Dendritic cell treated with granulocyte-macrophage colony-stimulating factor and Interleukin-4, amounts not matched to agents 40 ng/mL and 50 ng/mL, for 4 days (primary cell): ENCODE measurements around the gene NPL.

Source experiments
- H3K27ac Mint-ChIP-seq: one replicate; pipeline ENCODE4 v1.8.0; 2022; ENCODE audit warnings: mild to moderate bottlenecking, mixed read lengths
- H3K27me3 Mint-ChIP-seq: one replicate; pipeline ENCODE4 v1.8.0; 2022; ENCODE audit warnings: mild to moderate bottlenecking, mixed read lengths
- H3K36me3 Mint-ChIP-seq: one replicate; pipeline ENCODE4 v1.8.0; 2022; ENCODE audit warnings: low read depth, mixed read lengths
- H3K4me1 Mint-ChIP-seq: one replicate; pipeline ENCODE4 v1.8.0; 2022; ENCODE audit warnings: low read depth, mixed read lengths
- H3K4me3 Mint-ChIP-seq: one replicate; pipeline ENCODE4 v1.8.0; 2022; ENCODE audit warnings: mild to moderate bottlenecking, moderate library complexity, mixed read lengths
- H3K9me3 Mint-ChIP-seq: one replicate; pipeline ENCODE4 v1.8.0; 2022; ENCODE audit warnings: mixed read lengths
- intact Hi-C: fragments of 100-400 bp; cut with micrococcal nuclease; formaldehyde crosslinking; loops from one replicate; pipeline ENCODE4 v1.15.0; 2022

The NPL gene

DNA sequence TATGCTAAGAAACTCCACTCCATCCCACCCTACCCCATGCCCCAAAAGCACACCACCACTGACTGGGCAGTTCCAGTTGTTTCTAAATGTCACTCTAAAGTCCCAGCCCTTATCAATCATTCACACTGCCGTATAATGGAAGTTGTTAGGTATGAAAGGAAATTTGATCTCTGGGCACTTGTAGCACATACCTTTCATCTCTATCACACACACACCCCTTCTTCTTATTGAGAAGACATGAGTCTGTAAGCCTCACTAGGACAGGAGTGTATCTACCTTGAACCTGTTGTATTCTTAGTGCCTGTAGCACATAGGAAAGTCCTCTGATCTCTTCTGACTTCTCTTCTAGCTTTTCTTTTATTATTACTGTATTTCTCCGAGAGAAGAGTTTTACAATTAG lies 27.3 kb downstream of the NPL start:
- no peak overlapping the region for H3K27ac Mint-ChIP-seq
- no peaks in the 10 kb centered on the region for H3K9me3 Mint-ChIP-seq
- no peak overlapping the region for H3K4me3 Mint-ChIP-seq
- peaks cover 96% of the 10 kb centered on the region for H3K36me3 Mint-ChIP-seq
- H3K27me3 Mint-ChIP-seq = no peaks in the 10 kb centered on the region
- peaks cover 4% of the 10 kb centered on the region for H3K4me1 Mint-ChIP-seq
- intact Hi-C loops = loop anchor here (5.0 kb wide), 1 partner anchor 55 kb away; no protein-coding TSS in a partner anchor

DNA sequence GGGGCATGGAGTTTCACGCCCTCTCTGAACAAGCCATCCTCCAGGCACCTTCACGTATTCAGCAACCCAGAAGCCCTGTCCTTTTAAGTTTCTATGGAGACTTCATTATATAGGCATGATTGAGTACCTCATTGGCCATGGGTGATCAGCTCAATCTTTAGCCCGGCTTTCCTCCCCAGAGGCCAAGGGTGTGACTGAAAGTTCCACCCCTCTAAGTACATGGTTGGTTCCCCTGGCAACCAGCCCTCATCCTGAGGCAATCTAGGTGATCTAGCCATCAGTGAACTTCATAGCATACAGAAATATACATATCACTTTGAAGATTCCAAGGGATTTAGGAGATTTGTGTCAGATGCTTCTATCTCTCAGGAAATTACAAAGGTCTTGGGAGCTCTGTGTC lies 28.2 kb downstream of the NPL start:
- Mint-ChIP-seq H3K4me3 (no peak overlapping the region), H3K27me3 (no peaks in the 10 kb centered on the region), H3K4me1 (peaks cover 13% of the 10 kb centered on the region), H3K9me3 (no peaks in the 10 kb centered on the region), H3K36me3 (peaks cover 96% of the 10 kb centered on the region), H3K27ac (no peak overlapping the region)
- intact Hi-C loops = loop anchor here (5.0 kb wide), 1 partner anchor 54 kb away; no protein-coding TSS in a partner anchor

DNA sequence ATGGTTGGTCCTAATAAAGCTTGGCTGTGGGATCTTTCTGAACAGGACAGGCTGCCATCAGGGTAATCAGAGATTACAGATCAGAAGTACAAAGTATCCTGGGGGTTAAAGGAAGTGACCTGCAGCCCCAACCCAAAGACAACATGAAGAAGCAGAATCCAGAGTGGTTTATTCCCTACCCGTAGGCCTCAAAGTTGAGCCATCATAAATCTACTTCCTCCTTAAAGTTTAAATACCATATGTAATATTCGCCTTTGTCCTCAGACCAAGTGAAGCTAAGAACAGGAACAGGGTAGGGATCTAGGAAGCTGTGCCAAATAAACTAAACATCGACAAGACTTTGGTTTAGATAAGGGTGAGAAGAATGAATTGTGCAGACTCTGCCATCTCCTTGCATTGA lies 33.6 kb downstream of the NPL start:
- Mint-ChIP-seq H3K4me3 (no peak overlapping the region), H3K36me3 (peaks cover 93% of the 10 kb centered on the region), H3K4me1 (peaks cover 24% of the 10 kb centered on the region), H3K27me3 (no peaks in the 10 kb centered on the region), H3K27ac (no peak overlapping the region), H3K9me3 (no peaks in the 10 kb centered on the region)
- intact Hi-C loops = no loop called here

DNA sequence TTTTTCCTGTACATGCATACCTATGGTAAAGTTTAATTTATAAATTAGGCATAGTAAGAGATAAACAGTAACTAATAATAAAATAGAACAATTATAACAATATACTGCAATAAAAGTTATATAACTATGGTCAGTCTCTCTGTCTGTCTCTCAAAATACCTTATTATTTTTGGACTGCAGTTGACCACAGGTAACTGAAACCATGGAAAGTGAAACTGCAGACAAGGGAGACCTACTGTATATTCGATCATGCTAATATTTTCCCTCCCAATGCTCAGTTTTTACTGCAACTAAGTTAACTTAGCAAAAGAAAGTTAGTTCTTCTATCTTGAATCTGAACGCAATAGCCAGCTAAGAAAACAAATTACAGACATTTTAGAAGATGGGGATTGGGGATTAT lies 37.3 kb downstream of the NPL start:
- Mint-ChIP-seq H3K4me3 (no peak overlapping the region), H3K27me3 (no peaks in the 10 kb centered on the region), H3K4me1 (peaks cover 31% of the 10 kb centered on the region), H3K36me3 (peaks cover 94% of the 10 kb centered on the region), H3K9me3 (no peaks in the 10 kb centered on the region), H3K27ac (no peak overlapping the region)
- intact Hi-C loops = no loop called here

DNA sequence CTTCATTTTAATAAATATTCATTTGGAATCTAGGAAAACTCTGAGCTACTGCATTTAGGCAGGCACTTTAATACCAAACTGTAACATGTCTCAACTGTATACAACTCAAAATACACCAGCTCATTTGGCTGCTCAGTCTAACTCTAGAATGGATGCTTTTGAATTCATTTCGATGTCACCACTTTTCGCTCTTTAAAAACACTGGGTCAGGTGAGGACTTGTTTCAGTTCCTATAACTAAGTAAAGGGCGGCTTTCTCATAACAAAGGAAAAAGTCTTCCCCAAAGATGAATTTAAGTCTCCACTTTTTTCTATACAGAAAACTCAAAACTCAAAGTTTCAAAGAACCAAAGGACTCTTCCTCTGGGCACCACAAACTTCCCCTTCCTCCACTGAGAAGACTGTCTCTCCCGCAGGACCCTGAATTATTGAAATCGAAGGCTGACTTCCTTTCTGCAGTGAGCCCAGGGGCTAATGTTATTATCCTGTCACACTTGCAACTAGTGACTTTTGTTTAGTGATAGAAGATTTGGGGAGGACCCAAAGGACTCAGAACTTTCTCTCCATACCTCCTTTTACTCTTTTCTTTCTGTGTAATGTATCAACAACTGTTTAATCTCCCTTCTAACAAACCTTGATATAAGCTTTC lies 39.8 kb downstream of the NPL start:
- H3K27me3 Mint-ChIP-seq = no peaks in the 10 kb centered on the region

DNA sequence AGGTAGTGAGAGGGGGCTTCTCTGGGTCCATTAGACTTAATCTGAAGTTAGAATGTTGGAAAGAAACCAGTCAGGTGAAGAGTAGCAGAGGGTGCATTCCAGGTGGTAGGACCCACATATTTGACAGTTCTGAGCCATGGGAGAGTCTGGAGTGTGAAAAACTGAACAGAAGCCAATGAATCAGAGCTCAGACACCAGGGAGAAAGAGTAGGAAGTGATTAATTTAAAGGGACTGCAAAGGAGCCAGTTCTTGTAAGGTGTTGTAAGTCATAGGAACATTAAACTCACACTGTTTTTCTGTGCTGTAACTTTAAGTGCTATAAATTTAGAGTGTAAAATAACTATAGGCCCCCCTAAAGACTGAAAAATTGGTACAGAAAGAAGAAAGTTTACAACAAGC lies 43.7 kb downstream of the NPL start:
- Mint-ChIP-seq H3K27ac (no peak overlapping the region), H3K9me3 (no peaks in the 10 kb centered on the region), H3K4me1 (peaks cover 11% of the 10 kb centered on the region), H3K27me3 (no peaks in the 10 kb centered on the region), H3K4me3 (no peak overlapping the region), H3K36me3 (peaks cover 51% of the 10 kb centered on the region)
- intact Hi-C loops = no loop called here

More for the DNA sequence above, 39.8 kb downstream of the NPL start:
- H3K36me3 Mint-ChIP-seq = peaks cover 75% of the 10 kb centered on the region
- H3K9me3 Mint-ChIP-seq = no peaks in the 10 kb centered on the region
- peaks cover 19% of the 10 kb centered on the region for H3K4me1 Mint-ChIP-seq
- H3K27ac Mint-ChIP-seq = no peak overlapping the region
- intact Hi-C loops = no loop called here
- no peak overlapping the region for H3K4me3 Mint-ChIP-seq

DNA sequence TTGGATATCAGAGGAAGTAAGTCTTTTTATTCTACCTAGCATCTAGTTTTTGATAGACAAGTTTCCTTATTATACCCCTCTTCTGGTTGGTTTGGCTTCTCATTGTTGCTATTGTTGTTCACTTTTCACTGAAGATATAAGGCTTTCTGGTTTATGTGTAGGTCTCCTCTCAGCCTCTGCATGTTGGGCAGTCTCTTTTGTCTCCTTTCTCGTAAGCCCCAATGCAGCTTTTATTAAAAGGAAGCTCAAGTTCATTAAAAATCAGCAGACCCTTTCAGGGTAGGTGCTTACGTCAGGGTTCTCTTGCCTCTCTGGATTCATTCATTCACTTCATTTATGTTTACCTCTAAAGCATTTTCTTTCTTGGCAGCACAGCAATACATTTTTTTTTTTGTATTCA lies 44.8 kb downstream of the NPL start:
- H3K36me3 Mint-ChIP-seq = peaks cover 45% of the 10 kb centered on the region
- peaks cover 11% of the 10 kb centered on the region for H3K4me1 Mint-ChIP-seq

DNA sequence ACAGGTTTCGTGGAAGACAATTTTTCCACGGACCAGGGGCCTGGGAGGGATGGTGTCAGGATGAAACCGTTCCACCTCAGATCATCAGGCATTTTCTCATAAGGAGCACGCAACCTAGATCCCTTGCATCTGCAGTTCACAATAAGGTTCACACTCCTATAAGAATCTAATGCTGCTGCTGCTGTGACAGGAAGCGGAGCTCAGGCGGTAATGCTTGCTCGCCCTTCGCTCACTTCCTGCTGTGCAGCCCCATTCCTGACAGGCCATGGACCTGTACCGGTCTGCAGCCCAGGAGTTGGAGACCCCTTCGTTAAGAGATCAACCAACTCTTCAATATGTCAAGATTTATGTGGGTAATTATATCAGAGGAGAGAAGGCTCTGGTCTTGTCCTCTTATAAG lies 46.2 kb downstream of the NPL start:
- Mint-ChIP-seq H3K4me1 (peaks cover 17% of the 10 kb centered on the region), H3K4me3 (no peak overlapping the region), H3K27ac (no peak overlapping the region), H3K27me3 (no peaks in the 10 kb centered on the region), H3K9me3 (no peaks in the 10 kb centered on the region), H3K36me3 (peaks cover 45% of the 10 kb centered on the region)
- intact Hi-C loops = loop anchor here (5.0 kb wide), 1 partner anchor 39 kb away; no protein-coding TSS in a partner anchor

More for the DNA sequence above, 44.8 kb downstream of the NPL start:
- Mint-ChIP-seq H3K9me3 (no peaks in the 10 kb centered on the region), H3K4me3 (no peak overlapping the region), H3K27ac (no peak overlapping the region), H3K27me3 (no peaks in the 10 kb centered on the region)
- intact Hi-C loops = no loop called here

DNA sequence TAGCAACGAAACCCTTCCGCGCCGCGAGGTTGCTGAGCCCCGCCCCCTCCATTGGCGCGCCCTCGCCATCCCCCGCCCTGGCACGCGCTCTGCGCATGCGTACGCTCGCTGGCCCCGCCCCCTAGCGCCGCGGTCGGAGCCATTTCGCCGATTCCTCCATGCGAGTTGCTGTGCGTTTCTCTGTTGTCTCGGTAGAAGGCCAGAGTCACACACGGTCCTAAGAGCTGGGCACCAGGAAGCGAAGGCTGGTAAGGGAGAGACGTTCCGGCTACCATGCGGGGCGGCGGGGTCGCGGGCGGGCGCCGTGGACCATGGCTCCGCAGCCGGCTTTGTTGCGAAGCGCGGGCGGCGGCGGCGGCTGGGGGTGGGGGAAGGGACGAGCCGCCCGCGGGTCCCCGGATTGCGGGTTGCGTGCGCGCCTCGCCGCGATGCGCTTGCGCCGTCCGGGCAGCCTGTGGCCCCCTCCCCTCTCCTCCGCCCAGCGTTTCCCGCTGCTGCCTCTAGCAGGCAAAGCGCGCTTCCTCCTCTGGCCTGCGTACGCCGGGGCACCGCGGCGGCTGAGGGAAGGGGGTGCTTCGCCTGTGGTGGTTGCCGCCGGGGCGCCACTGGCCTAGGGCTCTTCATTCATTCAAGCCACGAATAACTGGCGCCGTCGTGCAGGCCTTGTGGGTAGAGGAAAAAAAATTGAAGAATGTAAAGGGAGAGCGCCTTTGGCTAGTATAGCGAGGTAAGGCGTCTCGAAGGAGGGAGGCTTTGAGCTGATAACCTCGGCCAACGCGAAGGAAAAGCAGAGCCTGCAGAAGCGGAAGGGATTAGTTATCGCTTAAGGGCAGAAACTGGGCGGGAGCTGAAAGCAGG lies 49.9 kb downstream of the NPL start, which contains the start of gene DHX9:
TSS of gene DHX9 (plus strand) at position 139 of the 858 bp plus-strand sequence. CDS start 3,220 bp downstream, outside the sequence.
- H3K36me3 Mint-ChIP-seq = peaks cover 60% of the 10 kb centered on the region
- H3K27ac Mint-ChIP-seq = peak within 1 kb of the TSS; percentile 88
- H3K4me1 Mint-ChIP-seq = peaks cover 32% of the 10 kb centered on the region
- intact Hi-C loops = loop anchor here (5.0 kb wide), 1 partner anchor 42 kb away; no protein-coding TSS in a partner anchor
- peak within 1 kb of the TSS; percentile 89 for H3K4me3 Mint-ChIP-seq
- no peaks in the 10 kb centered on the region for H3K27me3 Mint-ChIP-seq
- no peaks in the 10 kb centered on the region for H3K9me3 Mint-ChIP-seq

DNA sequence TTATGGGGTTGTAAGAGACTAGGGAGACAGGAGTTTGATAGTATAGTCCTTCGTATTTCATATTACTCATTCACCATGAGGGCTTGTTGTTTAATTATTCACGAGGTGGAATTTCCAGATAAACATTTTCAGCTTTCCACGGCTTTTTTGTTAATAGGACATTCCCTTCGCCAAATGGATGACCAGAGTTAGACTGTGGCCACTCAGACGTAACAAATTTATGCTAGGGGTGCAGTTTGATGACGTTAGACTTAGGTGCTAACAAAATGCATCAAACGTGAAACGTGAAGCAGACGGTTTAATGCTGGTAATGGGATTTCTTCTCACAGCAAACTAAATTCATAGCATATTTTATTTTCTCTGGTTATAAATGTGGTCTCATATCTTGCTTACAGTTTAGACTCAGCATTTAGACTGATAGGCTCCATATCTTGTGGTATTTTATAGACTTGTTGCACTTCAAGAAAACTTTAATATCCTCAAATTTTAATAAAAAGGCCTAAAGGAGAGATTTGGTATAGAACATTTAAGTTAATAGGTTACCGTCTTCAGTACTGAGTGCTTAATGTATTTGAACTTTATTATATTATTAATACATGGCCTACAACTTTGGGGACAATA lies 51.9 kb downstream of the NPL start:
- Mint-ChIP-seq H3K36me3 (peaks cover 68% of the 10 kb centered on the region), H3K9me3 (no peaks in the 10 kb centered on the region), H3K27me3 (no peaks in the 10 kb centered on the region), H3K4me1 (peaks cover 35% of the 10 kb centered on the region), H3K4me3 (no peak overlapping the region), H3K27ac (no peak overlapping the region)
- intact Hi-C loops = no loop called here

DNA sequence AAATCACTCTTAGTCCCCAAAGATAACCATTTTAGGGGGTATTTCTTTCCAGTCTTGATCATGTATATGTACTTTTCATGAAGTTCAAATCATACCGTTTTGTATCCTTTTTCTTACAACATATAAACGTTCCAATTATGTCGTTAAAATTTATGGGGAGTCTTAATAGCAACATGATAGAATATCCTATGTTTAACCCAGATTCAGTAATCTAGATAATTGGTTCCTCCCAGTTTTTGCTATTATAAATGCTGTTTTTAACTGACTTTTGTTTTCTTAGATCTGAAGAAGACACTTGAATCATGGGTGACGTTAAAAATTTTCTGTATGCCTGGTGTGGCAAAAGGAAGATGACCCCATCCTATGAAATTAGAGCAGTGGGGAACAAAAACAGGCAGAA lies 52.7 kb downstream of the NPL start:
- peaks cover 41% of the 10 kb centered on the region for H3K4me1 Mint-ChIP-seq
- H3K9me3 Mint-ChIP-seq = no peaks in the 10 kb centered on the region
- H3K27me3 Mint-ChIP-seq = no peaks in the 10 kb centered on the region
- no peak overlapping the region for H3K27ac Mint-ChIP-seq
- intact Hi-C loops = no loop called here
- H3K36me3 Mint-ChIP-seq = peaks cover 76% of the 10 kb centered on the region
- no peak overlapping the region for H3K4me3 Mint-ChIP-seq

DNA sequence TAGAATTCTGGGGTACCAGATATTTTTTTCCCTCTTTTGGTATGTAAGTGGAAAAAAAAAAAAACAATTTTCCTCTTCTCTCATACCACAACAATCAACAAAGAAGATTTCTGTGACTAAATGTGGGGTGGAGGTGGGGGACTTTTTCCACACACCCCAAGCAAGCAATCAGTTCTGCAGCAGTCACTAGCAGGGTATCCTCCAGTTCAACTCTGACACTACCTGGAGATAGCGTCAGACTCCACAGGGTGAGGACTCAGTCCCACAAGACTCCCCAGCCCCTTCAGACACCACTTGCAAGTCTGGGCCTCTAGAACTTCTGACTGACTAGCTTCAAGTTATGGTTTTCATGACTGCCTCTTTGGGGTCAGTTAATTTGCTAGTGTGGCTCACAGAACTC lies 55.8 kb downstream of the NPL start:
- Mint-ChIP-seq H3K4me3 (no peak overlapping the region), H3K9me3 (no peaks in the 10 kb centered on the region), H3K36me3 (peaks cover 92% of the 10 kb centered on the region), H3K4me1 (peaks cover 43% of the 10 kb centered on the region), H3K27ac (no peak overlapping the region), H3K27me3 (no peaks in the 10 kb centered on the region)
- intact Hi-C loops = no loop called here

DNA sequence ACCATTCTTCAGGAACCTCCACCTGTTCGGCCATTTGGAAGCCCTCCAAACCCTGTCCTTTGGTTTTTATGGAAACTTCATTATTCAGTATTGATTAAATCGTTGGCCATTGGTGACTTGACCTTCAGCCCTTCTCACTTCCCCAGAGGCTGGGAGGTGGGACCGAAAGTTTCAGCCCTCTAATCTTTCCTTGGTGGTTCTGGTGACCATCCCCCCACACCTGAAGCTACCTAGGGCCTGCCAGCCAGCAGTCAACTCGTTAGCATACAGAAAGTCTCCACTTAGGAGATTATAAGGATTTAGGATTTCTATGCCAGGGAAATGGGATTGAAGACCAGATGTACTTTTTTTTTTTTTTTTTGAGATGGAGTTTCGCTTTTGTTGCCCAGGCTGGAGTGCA lies 56.3 kb downstream of the NPL start:
- no peaks in the 10 kb centered on the region for H3K9me3 Mint-ChIP-seq
- peak overlapping the region; percentile 35 for H3K27ac Mint-ChIP-seq
- peaks cover 92% of the 10 kb centered on the region for H3K36me3 Mint-ChIP-seq
- H3K27me3 Mint-ChIP-seq = no peaks in the 10 kb centered on the region
- no peak overlapping the region for H3K4me3 Mint-ChIP-seq
- intact Hi-C loops = no loop called here
- peaks cover 38% of the 10 kb centered on the region for H3K4me1 Mint-ChIP-seq

DNA sequence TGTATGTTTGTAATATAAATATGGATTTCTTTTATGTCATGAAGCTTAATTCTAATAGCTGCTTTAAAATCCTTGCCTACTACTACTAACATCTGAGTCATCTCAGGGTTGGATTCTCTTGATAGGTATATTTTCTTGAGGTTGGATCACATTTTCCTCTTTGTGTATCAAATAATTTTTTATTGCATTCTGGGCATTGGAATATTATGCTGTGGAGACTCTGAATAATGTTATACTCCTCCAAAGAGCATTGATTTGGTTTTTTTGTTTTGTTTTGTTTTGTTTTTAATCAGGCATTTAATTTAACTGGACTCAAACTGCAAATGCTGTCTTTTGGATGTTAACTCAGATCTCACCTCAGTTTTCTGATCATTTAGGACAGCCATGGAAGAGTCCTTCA lies 57.5 kb downstream of the NPL start:
- Mint-ChIP-seq H3K36me3 (peaks cover 98% of the 10 kb centered on the region), H3K4me1 (peaks cover 30% of the 10 kb centered on the region)

More for the DNA sequence above, 57.5 kb downstream of the NPL start:
- intact Hi-C loops = no loop called here
- no peak overlapping the region for H3K27ac Mint-ChIP-seq
- H3K9me3 Mint-ChIP-seq = no peaks in the 10 kb centered on the region
- H3K27me3 Mint-ChIP-seq = no peaks in the 10 kb centered on the region
- H3K4me3 Mint-ChIP-seq = no peak overlapping the region
